Measurements from ENCODE around the gene GSDME.
"Not testable (repeated sequence)": the region's sequence is repeated elsewhere in the genome, so short reads cannot be mapped to it uniquely, and the experiment has no call there.

GSDME gene

DNA sequence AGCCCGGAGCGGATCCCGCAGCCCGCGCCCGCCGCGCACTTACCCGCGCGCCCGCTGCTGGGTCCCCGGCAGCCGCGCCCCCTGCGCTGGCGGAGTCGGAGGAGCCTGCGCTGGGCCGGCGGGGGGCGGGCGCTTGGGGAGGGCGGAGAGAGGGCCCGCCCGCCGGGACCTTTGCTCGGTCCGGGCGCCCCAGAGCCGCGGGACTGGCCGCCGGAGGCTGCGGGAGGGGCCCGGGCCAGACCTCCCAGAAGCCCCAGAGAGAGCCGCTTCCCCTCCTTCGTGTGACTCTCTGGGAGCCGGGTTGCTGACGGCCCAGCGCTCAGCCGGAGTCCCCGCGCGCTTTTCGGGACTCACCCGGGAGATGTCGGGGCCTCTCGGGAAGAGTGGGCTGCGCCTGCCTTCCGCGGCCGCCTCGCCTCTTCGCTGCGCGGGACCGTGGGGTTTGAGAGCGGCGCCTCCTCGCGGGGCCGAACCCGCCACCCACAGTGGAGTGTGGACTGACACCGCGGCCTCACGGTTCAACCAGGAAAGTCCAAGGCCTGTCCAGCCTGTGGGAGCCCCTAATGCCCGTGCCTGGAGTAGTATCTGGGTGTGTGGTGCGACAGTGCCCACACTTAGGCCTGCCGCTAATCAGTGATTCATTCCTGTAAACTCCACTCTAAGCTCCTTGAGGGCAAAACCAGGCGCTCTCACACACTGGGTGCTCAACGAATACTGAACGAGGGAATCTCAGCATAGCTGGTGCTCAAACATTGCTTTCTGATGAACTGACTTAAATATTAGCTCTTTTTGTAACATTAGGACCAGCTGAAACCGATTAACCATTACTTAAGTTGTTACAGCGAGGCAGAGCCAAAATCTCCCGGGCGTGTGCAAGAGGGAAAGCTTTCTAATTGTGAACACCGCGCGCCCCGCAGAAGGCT, at the start of gene GSDME:
GSDME (minus strand) TSS at position 112 of the 923 bp plus-strand sequence. CDS start 7,690 bp downstream, outside the sequence.
- no peak for DNase-seq (ENCODE audit: low read depth, low spot score)

- DNase-seq (ENCODE audit: low read depth, low spot score) = no peak
These were observed 45.0 kb upstream of the GSDME start for GRCh38 chr7:24802300-24802699.

DNA sequence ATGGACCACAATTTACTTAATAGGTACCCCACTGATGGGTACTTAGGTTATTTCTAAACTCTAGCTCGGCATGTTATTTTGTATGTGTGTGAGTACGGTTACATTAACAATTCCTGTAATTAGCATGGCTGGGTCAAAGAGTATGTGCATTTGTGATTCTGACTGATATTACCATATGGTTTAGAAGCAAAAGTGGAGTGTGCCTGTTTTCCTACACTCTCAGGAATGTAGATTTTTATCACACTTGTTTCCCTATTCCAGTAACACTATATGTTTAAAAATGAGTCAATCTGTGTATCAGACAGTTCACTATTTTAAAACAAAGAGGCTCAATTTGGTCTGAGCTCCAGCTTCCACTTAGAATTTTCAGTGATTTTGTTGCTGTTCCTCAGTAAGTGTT, 44.6 kb upstream of the GSDME start:
- no peak for DNase-seq (ENCODE audit: low read depth, low spot score)

GRCh38 chr7:24800667-24801066, 43.4 kb upstream of the GSDME start:
- no peak for DNase-seq (ENCODE audit: low read depth, low spot score)

GRCh38 chr7:24800073-24800472, 42.8 kb upstream of the GSDME start:
- no peak for DNase-seq (ENCODE audit: low read depth, low spot score)

- no peak for DNase-seq (ENCODE audit: low read depth, low spot score)
These were observed 42.2 kb upstream of the GSDME start for GRCh38 chr7:24799506-24799905.

GRCh38 chr7:24798261-24798660, 41.0 kb upstream of the GSDME start:
- no peak for DNase-seq (ENCODE audit: low read depth, low spot score)

DNA sequence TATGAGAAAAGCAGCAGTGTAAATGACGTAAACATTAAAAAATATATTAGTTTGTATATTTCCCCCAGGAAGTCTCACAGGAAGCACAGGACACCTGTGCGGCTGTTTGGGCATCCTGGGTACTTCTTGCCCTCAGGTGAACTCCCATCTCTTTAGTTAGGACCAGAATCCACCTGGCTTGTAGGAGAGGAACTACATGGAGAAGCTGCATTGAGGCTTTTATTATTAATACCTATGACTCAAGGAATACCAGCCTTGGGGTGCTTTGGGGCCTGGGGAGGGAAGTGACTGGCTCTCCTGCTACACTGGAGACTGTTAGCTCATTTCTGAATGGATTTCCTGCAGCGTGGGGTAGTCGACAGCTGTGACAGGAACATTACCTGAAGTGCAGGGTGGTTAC, 40.0 kb upstream of the GSDME start:
- no peak for DNase-seq (ENCODE audit: low read depth, low spot score)

GRCh38 chr7:24795407-24795767, 38.1 kb upstream of the GSDME start:
- no peak for DNase-seq (ENCODE audit: low read depth, low spot score)

DNA sequence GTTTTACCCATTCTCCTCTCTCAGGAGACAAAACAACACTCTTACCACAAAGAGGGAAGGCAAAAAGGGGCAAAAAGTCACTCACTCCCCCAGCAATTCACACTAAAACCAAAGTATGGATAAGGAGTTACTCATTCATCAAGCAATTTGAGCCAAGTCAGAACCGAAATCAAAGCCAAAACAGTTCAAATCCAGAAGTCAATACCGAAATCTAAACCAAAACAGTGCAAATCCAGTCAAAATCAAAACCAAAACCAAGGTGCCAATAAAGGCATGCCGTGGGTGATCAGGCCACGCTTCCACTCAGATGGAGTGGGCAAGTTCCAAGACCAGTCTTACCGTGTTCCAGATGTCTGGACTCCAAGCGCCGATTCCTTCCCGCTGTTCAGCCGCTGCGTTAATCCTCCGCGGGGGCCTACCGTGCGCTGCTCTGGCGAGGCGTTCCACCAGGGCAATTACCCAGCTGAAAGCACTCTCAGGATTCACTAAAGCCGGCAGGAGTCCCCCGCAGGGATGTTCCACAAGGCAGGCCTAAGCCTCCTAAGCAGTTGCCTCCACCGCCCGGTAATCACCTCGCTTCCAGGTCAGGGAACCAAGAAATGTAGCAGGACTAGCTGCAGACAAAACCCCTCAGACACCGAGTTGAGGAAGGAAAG, 37.6 kb upstream of the GSDME start:
- not testable (repeated sequence) for DNase-seq (ENCODE audit: low read depth, low spot score)

DNA sequence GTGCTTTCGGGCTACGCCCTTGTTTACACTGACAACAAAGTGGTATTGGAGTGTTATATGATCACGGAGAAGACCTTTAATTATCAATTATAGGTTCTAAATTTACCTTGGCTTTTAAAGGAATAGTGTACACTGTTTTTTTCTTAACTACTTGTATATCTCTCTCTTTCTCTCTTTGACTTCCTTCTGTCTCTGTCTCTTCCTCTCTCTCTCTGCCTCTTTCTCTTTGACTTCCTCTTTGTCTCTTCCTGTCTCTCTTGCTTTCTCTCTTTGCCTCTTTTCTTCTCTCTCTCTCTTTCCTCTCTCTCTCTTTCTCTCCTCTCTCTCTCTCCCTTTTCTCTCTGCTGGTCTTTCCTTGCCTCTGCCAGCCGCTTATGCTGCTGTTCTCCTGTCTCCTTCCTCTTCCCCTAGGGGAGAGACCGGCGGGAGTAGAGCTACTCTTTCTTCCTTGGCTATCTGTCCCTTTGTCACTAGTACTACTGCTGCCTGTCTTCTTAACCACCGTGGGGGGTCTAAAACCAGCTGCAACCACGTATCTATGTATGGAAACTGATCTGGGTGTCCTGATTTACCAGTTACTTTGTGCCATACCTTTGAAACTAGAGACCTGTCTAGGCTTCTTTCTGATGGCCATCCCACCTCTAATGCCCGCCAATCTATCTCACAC, 36.9 kb upstream of the GSDME start:
- DNase-seq (ENCODE audit: low read depth, low spot score) = no peak

DNA sequence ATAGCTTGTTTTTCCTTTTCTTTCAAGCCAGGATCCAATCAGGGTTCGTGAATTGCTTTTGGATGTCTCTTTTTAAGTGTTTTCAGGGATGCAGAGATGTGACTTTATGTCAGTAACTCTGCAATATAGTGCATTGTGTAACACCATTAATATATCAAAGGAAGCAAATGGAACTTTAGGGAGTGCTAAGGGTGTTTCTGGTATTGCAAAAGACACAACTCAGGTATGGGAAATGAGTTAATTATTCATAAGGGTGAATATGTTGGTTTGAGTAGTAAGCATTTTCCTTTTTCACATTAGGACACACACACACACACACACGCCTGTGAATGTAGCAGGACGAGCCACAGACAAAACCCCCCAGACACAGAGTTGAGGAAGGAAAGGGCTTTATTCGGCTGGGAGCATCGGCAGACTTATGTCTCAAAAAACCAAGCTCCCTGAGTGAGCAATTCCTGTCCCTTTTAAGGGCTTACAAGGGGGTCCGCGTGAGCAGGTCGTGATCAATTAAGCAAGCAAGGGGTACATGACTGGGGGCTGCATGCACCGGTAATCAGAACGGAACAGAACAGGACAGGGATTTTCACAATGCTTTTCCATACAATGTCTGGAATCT, 31.8 kb upstream of the GSDME start:
- no peak for DNase-seq (ENCODE audit: low read depth, low spot score)

GRCh38 chr7:24788075-24788474, 30.8 kb upstream of the GSDME start:
- DNase-seq (ENCODE audit: low read depth, low spot score) = no peak

- DNase-seq (ENCODE audit: low read depth, low spot score) = no peak
These were observed 29.7 kb upstream of the GSDME start for GRCh38 chr7:24786941-24787340.

DNA sequence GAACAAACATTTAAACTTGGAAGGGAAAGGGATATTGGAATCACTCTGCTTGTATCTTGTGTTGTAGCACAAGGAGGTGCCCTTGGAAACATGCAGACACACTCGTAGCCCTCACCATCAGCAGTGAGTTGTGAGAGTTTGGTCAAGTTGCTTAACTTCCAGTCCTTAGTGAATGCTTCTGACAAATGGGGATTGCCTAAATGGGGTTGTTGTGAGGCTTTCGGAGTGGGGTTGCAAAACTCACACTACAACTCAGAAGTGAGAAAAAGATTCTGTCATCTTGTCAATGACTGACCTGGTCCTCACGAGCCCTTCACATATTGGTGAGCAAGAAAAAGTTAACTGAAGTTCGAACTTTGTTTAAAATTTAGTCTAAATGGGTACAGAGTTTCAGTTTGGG, 29.0 kb upstream of the GSDME start:
- DNase-seq (ENCODE audit: low read depth, low spot score) = no peak

- DNase-seq (ENCODE audit: low read depth, low spot score) = no peak
These were observed 27.0 kb upstream of the GSDME start for GRCh38 chr7:24784277-24784676.

DNA sequence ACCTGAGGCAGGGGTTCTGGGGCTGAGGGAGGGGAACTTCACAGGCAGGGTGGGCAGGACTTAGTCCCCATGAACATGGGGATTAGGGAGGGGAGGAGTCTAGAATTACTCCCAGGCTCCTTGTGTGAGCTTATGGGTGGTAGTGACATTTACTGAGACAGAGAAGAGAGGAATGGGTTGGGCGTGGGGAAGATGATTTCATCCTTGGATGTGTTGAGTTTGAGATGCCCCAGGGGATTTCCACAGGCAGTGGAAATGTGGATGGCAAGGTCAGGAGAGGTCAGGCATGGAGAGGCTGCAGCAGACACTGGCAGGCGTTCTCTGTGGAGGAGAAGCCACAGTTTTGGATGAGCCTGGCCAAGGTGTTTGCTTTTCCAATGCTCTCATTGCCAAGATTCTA, 26.4 kb upstream of the GSDME start:
- DNase-seq (ENCODE audit: low read depth, low spot score) = no peak

GRCh38 chr7:24781106-24781505, 23.8 kb upstream of the GSDME start:
- no peak for DNase-seq (ENCODE audit: low read depth, low spot score)

DNA sequence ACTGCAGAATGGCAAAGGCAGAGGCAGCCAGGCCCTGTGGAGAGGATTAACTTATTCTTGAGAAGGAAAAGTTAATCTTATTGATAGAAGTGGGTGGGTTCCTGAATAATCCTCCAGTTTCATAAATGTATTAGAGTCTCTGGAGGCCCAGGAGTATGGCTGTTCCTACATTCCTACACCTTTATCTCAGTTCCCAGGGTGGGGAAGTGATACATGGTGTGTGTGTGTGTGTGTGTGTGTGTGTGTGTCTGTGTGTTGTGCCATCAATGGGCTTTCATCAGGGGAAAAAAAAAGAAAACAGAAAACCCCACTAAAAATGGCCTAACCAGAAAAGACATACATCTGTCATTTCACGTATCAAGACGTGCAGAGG, 22.0 kb upstream of the GSDME start:
- DNase-seq (ENCODE audit: low read depth, low spot score) = no peak

- DNase-seq (ENCODE audit: low read depth, low spot score) = no peak
These were observed 21.4 kb upstream of the GSDME start for GRCh38 chr7:24778543-24779282.

DNA sequence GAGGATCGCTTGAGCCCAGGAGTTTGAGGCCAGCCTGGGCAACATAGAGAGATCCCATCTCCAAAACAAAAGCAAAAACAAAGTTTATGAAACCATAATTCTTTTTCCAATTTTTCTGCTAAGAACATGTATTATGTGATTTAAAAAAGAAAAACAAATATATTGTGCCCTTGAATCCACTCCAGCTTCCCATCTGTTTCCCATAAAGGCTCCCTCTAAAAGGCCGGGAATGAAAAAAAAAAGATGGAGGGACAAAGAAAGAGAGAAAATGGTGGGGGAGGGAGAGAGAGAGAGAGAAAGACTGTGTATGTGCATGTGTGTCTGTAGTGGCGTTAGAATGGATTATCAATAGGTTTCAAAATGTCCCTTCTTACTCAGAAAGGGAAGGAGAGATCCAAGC, 20.5 kb upstream of the GSDME start:
- DNase-seq (ENCODE audit: low read depth, low spot score) = no peak
